CD1c-positive myeloid dendritic cell (primary cell): ENCODE data around the gene GRAMD1B.

ENCODE experiments used
- DNase-seq: peaks from one replicate; pipeline ENCODE4 v3.0.0-alpha.2; 2016; ENCODE audit errors: extremely low spot score

GRAMD1B gene

GRCh38 chr11:123532131-123532530 lies 102.1 kb downstream of the GRAMD1B start:
- no peak for DNase-seq

- no peak for DNase-seq
These were observed 105.3 kb downstream of the GRAMD1B start for GRCh38 chr11:123535401-123535800.

- DNase-seq, result peak; percentile 51
These were observed 106.8 kb downstream of the GRAMD1B start for GRCh38 chr11:123536690-123537437.

- DNase-seq, result no peak
These were observed 107.7 kb downstream of the GRAMD1B start for GRCh38 chr11:123537726-123538125.

- no peak for DNase-seq
These were observed 113.7 kb downstream of the GRAMD1B start for GRCh38 chr11:123543797-123544196.

GRCh38 chr11:123544631-123545375 lies 114.7 kb downstream of the GRAMD1B start:
- no peak for DNase-seq

- no peak for DNase-seq
These were observed 115.7 kb downstream of the GRAMD1B start for GRCh38 chr11:123545726-123546270.

- no peak for DNase-seq
These were observed 116.4 kb downstream of the GRAMD1B start for GRCh38 chr11:123546515-123546914.

GRCh38 chr11:123547180-123547579 lies 117.1 kb downstream of the GRAMD1B start:
- DNase-seq, result peak; percentile 72

GRCh38 chr11:123548774-123549173 lies 118.7 kb downstream of the GRAMD1B start:
- no peak for DNase-seq

GRCh38 chr11:123549926-123550917 lies 120.2 kb downstream of the GRAMD1B start:
- peak; percentile 58 for DNase-seq

- no peak for DNase-seq
These were observed 121.0 kb downstream of the GRAMD1B start for GRCh38 chr11:123551079-123551478.

- no peak for DNase-seq
These were observed 126.6 kb downstream of the GRAMD1B start for GRCh38 chr11:123556633-123557032.

GRCh38 chr11:123558536-123559315 lies 128.7 kb downstream of the GRAMD1B start:
- no peak for DNase-seq

GRCh38 chr11:123559523-123559955 lies 129.5 kb downstream of the GRAMD1B start:
- no peak for DNase-seq

- DNase-seq, result peak; percentile 61
These were observed 129.9 kb downstream of the GRAMD1B start for GRCh38 chr11:123560006-123560405.

GRCh38 chr11:123561431-123561800 lies 131.3 kb downstream of the GRAMD1B start:
- DNase-seq, result no peak

GRCh38 chr11:123562158-123562557 lies 132.1 kb downstream of the GRAMD1B start:
- no peak for DNase-seq

GRCh38 chr11:123562829-123563228 lies 132.8 kb downstream of the GRAMD1B start:
- DNase-seq, result no peak

GRCh38 chr11:123564221-123564620 lies 134.2 kb downstream of the GRAMD1B start:
- DNase-seq, result peak; percentile 17

- no peak for DNase-seq
These were observed 136.8 kb downstream of the GRAMD1B start for GRCh38 chr11:123566852-123567251.
